GM18505 (cell line): ENCODE results near the gene GNB1L.

Source experiments
- ATAC-seq: cut with Tn5 transposase; IDR thresholded peaks from one replicate; pipeline ENCODE4 v1.9.1; 2021; ENCODE audit not compliant: unreplicated experiment
- POLR2A ChIP-seq: IDR thresholded peaks from 4 replicates; pipeline ENCODE4 v1.6.1; 2011; ENCODE audit warnings: borderline replicate concordance; ENCODE audit not compliant: insufficient read depth, insufficient read length; ENCODE audit errors: extremely low read depth

Gene GNB1L

GRCh38 chr22:19811811-19812771, 42.6 kb downstream of the GNB1L start:
- no peak for TF ChIP-seq POLR2A
- no peak for ATAC-seq

GRCh38 chr22:19811211-19811621, 43.5 kb downstream of the GNB1L start:
- ATAC-seq: no peak
- no peak for TF ChIP-seq POLR2A

GRCh38 chr22:19810381-19811201, 44.1 kb downstream of the GNB1L start:
- no peak for ATAC-seq
- no peak for TF ChIP-seq POLR2A

- no peak for TF ChIP-seq POLR2A
- no peak for ATAC-seq
Observed at GRCh38 chr22:19809741-19810140, 44.9 kb downstream of the GNB1L start.

GRCh38 chr22:19808873-19809478, 45.7 kb downstream of the GNB1L start:
- TF ChIP-seq POLR2A: no peak
- ATAC-seq: no peak

- ATAC-seq: no peak
- no peak for TF ChIP-seq POLR2A
Observed at GRCh38 chr22:19807914-19808872, 46.5 kb downstream of the GNB1L start.

GRCh38 chr22:19807161-19807913, 47.3 kb downstream of the GNB1L start:
- no peak for TF ChIP-seq POLR2A
- ATAC-seq: no peak

- TF ChIP-seq POLR2A: no peak
- no peak for ATAC-seq
Observed at GRCh38 chr22:19806213-19807160, 48.2 kb downstream of the GNB1L start.

GRCh38 chr22:19805821-19806212, 48.9 kb downstream of the GNB1L start:
- ATAC-seq: no peak
- TF ChIP-seq POLR2A: no peak

GRCh38 chr22:19803736-19804267, 50.9 kb downstream of the GNB1L start:
- ATAC-seq: no peak
- no peak for TF ChIP-seq POLR2A

GRCh38 chr22:19802894-19803735, 51.6 kb downstream of the GNB1L start:
- no peak for ATAC-seq
- no peak for TF ChIP-seq POLR2A
